OCI-LY7 (cell line): ENCODE measurements around the gene KRT86. TPM values are rescaled to one million over a fixed set of nuclear protein-coding genes. Genes with fewer than 3 reads are reported as not detected.

ENCODE experiments used
- BruUV-seq: library from RNA; stranded (reverse); fragments of 400-500 nt; replicated peaks from 2 replicates; lab custom pipeline; 2021; lab: Mats Ljungman, UMichigan
- CTCF ChIA-PET: fragments of 300-600 bp; sonication (Branson Sonifier 250); formaldehyde crosslinking; loops from one replicate; lab custom pipeline; 2022; ENCODE audit warnings: antibody characterized with exemption; ENCODE audit not compliant: unreplicated experiment; lab: Charles Lee
- POLR2A ChIA-PET: fragments of 300-600 bp; sonication (Branson Sonifier 250); formaldehyde crosslinking; loops from one replicate; lab custom pipeline; 2022; ENCODE audit warnings: antibody characterized with exemption; lab: Charles Lee
- DNase-seq: peaks from one replicate; pipeline ENCODE4 v3.0.0-alpha.2; 2015; ENCODE audit warnings: low spot score
- H2AFZ ChIP-seq: fragments of 200-600 bp; sonication (generic), shearing (Covaris generic); 2 replicates; pipeline ENCODE4 v1.6.1; 2014; ENCODE audit warnings: mild to moderate bottlenecking, antibody characterized with exemption, low read length, moderate library complexity
- H3K27ac ChIP-seq: fragments of 200-600 bp; sonication (generic); 2 replicates; pipeline ENCODE4 v1.5.1; 2014; ENCODE audit warnings: mixed run types, low read depth, mild to moderate bottlenecking, moderate library complexity, low read length, inconsistent platforms; ENCODE audit not compliant: poor library complexity, severe bottlenecking
- H3K36me3 ChIP-seq: fragments of 200-600 bp; sonication (generic); 2 replicates; pipeline ENCODE4 v1.6.1; 2014; ENCODE audit warnings: mild to moderate bottlenecking, antibody characterized with exemption, low read length, moderate library complexity, mixed read lengths; ENCODE audit not compliant: insufficient read depth
- H3K4me1 ChIP-seq: fragments of 200-600 bp; sonication (generic); 2 replicates; pipeline ENCODE4 v1.5.1; 2014; ENCODE audit warnings: mild to moderate bottlenecking, low read length; ENCODE audit not compliant: insufficient read depth, poor library complexity, severe bottlenecking
- H3K4me2 ChIP-seq: fragments of 200-600 bp; sonication (generic); 2 replicates; pipeline ENCODE4 v1.6.1; 2014; ENCODE audit warnings: mild to moderate bottlenecking, low read length
- H3K4me3 ChIP-seq: fragments of 200-600 bp; sonication (generic); 2 replicates; pipeline ENCODE4 v1.5.1; 2014; ENCODE audit warnings: mild to moderate bottlenecking, low read depth, low read length; ENCODE audit not compliant: poor library complexity, severe bottlenecking
- H3K79me2 ChIP-seq: fragments of 200-600 bp; sonication (generic); 2 replicates; pipeline ENCODE4 v1.6.1; 2016; ENCODE audit warnings: low read depth, mild to moderate bottlenecking, low read length, moderate library complexity, mixed read lengths; ENCODE audit not compliant: insufficient read depth
- H3K9me2 ChIP-seq: fragments of 200-600 bp; sonication (generic); 2 replicates; pipeline ENCODE4 v1.6.1; 2016; ENCODE audit warnings: mild to moderate bottlenecking, low read length, mixed read lengths; ENCODE audit not compliant: insufficient read depth
- H3K9me3 ChIP-seq: fragments of 200-600 bp; sonication (generic); 2 replicates; pipeline ENCODE4 v1.6.1; 2014; ENCODE audit warnings: mild to moderate bottlenecking, mixed run types, low read length, mixed read lengths
- H4K20me1 ChIP-seq: fragments of 200-600 bp; sonication (generic); 2 replicates; pipeline ENCODE4 v1.6.1; 2014; ENCODE audit warnings: mild to moderate bottlenecking, antibody characterized with exemption, low read length, moderate library complexity, mixed read lengths; ENCODE audit not compliant: insufficient read depth
- EZH2phosphoT487 ChIP-seq: fragments of 200-600 bp; sonication (generic); IDR thresholded peaks from 2 replicates; pipeline ENCODE4 v1.6.1; 2018; ENCODE audit warnings: low read depth, borderline replicate concordance, mild to moderate bottlenecking, mixed run types, antibody characterized with exemption, low read length, moderate library complexity, mixed read lengths
- intact Hi-C: fragments of 100-400 bp; cut with micrococcal nuclease; formaldehyde crosslinking; loops from one replicate; pipeline ENCODE4 v1.10.0; 2022; ENCODE audit not compliant: unreplicated experiment
- total RNA-seq, 2 experiments: library from RNA; depleted of rRNA in 1 of 2; stranded (reverse); fragments of >200 nt in 1 of 2; shearing (Covaris generic) in 1 of 2; gene quantifications; 2 replicates each; pipeline ENCODE4 v1.2.3, GENCODE V29; 2014 to 2022
- TF ChIP-seq, protein P1 (sequence below): fragments of 200-600 bp; sonication (generic); conservative IDR thresholded peaks from 2 replicates; pipeline ENCODE4 v1.5.1; 2014; ENCODE audit warnings: mild to moderate bottlenecking, antibody characterized with exemption, low read length, moderate library complexity, mixed read lengths

Gene KRT86
- total RNA-seq, 2 experiments from 2014 or later, result not detected

DNA sequence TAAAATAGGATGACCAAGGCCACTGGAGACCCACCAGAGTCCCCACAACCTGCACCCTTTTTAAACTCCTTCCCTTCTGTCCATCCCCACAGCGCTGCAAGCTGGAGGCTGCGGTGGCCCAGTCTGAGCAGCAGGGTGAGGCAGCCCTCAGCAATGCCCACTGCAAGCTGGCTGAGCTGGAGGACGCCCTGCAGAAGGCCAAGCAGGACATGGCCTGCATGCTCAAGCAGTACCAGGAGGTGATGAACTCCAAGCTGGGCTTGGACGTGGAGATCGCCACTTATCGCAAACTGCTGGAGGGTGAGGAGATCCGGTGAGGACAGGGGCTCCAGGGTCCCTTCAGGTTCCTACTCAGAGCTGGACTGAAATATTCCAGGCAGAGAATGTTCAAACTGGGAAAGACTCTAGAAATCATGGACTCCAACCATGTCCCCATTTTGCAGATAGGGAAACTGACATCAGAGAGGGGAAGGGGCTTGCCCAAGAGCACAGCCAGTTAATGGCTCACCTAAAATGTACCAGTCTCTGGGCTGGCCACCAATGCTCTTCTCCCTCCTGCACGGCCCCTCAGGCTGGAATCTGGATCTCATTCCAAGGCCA is 75.7 kb downstream of the KRT86 start:
- intact Hi-C loops, result no loop called here
- H3K79me2 ChIP-seq, result no peaks in the 10 kb centered on the region
- no peaks in the 10 kb centered on the region for H3K4me1 ChIP-seq
- H3K36me3 ChIP-seq, result no peaks in the 10 kb centered on the region
- no peak overlapping the region for H3K4me3 ChIP-seq
- no TSS peak for BruUV-seq
- TF ChIP-seq EZH2phosphoT487, result no peak
- TF ChIP-seq, protein P1, sequence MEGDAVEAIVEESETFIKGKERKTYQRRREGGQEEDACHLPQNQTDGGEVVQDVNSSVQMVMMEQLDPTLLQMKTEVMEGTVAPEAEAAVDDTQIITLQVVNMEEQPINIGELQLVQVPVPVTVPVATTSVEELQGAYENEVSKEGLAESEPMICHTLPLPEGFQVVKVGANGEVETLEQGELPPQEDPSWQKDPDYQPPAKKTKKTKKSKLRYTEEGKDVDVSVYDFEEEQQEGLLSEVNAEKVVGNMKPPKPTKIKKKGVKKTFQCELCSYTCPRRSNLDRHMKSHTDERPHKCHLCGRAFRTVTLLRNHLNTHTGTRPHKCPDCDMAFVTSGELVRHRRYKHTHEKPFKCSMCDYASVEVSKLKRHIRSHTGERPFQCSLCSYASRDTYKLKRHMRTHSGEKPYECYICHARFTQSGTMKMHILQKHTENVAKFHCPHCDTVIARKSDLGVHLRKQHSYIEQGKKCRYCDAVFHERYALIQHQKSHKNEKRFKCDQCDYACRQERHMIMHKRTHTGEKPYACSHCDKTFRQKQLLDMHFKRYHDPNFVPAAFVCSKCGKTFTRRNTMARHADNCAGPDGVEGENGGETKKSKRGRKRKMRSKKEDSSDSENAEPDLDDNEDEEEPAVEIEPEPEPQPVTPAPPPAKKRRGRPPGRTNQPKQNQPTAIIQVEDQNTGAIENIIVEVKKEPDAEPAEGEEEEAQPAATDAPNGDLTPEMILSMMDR, result no peak
- no peak overlapping the region for H2AFZ ChIP-seq
- no peak overlapping the region for H3K27ac ChIP-seq
- no peaks in the 10 kb centered on the region for H4K20me1 ChIP-seq
- no peak for DNase-seq
- no peaks in the 10 kb centered on the region for H3K9me2 ChIP-seq
- no peak overlapping the region for H3K4me2 ChIP-seq
- POLR2A ChIA-PET, result interaction anchor here (0.6 kb wide), 1 partner anchor 23 kb away, joined by 3 read pairs; no protein-coding TSS in a partner anchor
- no peaks in the 10 kb centered on the region for H3K9me3 ChIP-seq
- CTCF ChIA-PET, result no interaction called here

DNA sequence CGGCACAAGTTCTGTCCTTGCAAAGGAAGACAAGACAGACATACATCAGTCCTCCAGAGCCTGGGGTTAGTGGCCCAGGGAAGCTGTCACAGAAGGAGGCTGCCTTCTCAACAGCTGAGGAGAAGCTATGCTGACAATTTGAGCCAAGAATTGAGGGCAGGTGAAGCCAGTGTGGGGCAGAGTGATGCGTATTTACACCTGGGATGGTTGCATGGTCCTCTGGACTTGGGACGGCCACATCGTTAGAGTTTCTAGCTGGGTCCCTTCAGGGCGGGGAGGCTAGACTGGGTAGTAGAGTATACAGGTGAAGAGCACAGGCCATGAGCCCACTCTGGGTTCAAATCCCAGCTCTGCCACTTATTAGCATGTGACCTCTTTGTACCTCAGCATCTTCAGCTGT is 76.3 kb downstream of the KRT86 start:
- H3K79me2 ChIP-seq, result no peaks in the 10 kb centered on the region
- H4K20me1 ChIP-seq, result no peaks in the 10 kb centered on the region
- DNase-seq, result no peak
- H3K4me3 ChIP-seq, result no peak overlapping the region
- H3K36me3 ChIP-seq, result no peaks in the 10 kb centered on the region
- H3K4me2 ChIP-seq, result no peak overlapping the region
- CTCF ChIA-PET, result no interaction called here
- H3K9me3 ChIP-seq, result no peaks in the 10 kb centered on the region
- TF ChIP-seq, protein P1, result no peak
- TF ChIP-seq EZH2phosphoT487, result no peak
- POLR2A ChIA-PET, result interaction anchor here (0.6 kb wide), 1 partner anchor 23 kb away, joined by 3 read pairs; no protein-coding TSS in a partner anchor
- no TSS peak for BruUV-seq
- no peaks in the 10 kb centered on the region for H3K9me2 ChIP-seq
- no peak overlapping the region for H3K27ac ChIP-seq
- H3K4me1 ChIP-seq, result no peaks in the 10 kb centered on the region
- intact Hi-C loops, result no loop called here
- no peak overlapping the region for H2AFZ ChIP-seq
